Measurements from ENCODE around the gene SH3BP2.

The SH3BP2 gene

DNA sequence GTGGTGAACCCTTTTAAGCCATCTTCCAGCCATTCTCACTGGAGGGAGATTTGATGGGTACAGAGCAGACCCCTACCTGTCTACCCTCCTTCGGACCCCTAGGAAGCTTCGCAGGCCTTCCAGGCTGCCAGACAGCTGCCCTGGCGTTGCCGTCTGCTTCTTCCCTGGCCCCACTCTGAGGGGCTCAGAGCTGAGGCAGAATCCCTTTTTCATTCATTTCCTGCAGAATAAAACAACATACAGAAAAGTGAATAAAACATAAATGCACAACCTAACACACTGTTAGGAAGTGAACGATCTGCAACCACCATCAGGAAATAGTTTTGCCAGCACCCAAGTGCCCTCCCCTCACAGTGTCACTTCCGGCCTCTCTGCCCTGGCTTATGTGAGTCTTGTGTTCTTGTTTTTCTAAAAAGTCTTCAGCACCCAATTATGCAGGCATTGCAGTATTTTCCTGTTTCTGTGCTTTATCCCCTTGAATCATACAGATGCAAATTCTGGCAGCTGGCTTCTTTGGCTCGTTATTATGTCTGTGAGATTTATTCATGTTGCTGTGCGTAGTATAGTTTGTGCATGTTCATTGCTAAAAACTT lies 45.1 kb downstream of the SH3BP2 start:
- peak; percentile 74 for DNase-seq (ENCODE audit: low read depth)
- TF ChIP-seq, protein P1, sequence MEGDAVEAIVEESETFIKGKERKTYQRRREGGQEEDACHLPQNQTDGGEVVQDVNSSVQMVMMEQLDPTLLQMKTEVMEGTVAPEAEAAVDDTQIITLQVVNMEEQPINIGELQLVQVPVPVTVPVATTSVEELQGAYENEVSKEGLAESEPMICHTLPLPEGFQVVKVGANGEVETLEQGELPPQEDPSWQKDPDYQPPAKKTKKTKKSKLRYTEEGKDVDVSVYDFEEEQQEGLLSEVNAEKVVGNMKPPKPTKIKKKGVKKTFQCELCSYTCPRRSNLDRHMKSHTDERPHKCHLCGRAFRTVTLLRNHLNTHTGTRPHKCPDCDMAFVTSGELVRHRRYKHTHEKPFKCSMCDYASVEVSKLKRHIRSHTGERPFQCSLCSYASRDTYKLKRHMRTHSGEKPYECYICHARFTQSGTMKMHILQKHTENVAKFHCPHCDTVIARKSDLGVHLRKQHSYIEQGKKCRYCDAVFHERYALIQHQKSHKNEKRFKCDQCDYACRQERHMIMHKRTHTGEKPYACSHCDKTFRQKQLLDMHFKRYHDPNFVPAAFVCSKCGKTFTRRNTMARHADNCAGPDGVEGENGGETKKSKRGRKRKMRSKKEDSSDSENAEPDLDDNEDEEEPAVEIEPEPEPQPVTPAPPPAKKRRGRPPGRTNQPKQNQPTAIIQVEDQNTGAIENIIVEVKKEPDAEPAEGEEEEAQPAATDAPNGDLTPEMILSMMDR (IDR thresholded peaks at IDR 0.05; ENCODE audit: low read length, missing control alignments) = no peak
- H3K4me3 ChIP-seq (replicated peaks; ENCODE audit: low read depth, low read length) = peak overlapping the region; percentile 13

DNA sequence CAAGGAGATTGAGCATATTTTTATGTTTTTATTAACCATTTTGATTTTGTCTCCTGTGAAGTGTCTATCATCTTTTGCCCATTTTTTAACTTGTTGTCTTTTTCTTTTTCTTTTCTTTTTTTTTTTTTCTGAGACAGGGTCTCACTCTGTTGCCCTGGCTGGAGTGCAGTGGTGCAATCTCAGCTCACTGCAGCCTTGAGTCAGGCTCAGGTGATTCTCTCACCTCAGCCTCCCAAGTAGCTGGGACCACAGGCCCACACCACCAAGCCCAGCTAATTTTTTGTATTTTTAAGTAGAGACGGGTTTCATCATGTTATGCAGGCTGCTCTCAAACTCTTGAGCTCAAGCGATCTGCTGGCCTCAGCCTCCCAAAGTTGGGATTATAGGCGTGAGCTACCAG lies 46.2 kb downstream of the SH3BP2 start:
- TF ChIP-seq, protein P1 (IDR thresholded peaks at IDR 0.05; ENCODE audit: low read length, missing control alignments) = no peak
- H3K4me3 ChIP-seq (replicated peaks; ENCODE audit: low read depth, low read length) = no peak overlapping the region
- no peak for DNase-seq (ENCODE audit: low read depth)

DNA sequence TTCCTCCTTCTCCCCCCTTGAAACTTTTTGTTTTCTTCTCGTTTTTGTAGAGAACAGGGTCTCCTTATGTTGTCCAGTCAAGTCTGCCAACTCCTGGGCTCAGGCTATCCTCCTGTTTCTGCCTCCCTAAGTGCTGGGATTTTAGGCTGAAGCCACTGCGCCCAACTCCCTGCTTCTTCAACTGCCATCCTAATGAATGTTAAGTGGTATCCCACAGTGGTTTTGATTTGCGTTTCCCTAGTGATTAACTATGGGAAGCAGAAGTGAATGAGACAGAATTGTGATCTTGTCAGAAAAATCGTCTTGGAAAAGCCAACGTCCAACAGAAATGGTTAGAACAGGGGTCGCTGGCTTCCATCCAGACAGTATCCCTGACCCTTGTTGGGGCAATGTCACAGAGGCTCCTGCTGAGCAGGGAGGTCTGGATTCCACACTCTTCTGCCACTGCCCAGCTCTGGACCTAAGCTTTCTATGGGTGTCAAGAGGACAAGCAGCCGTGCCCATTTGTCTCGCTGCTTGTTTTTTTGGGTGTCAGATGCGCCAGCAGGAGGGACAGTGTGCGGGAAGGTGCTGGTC lies 49.9 kb downstream of the SH3BP2 start:
- TF ChIP-seq, protein P1 (IDR thresholded peaks at IDR 0.05; ENCODE audit: low read length, missing control alignments) = no peak
- H3K4me3 ChIP-seq (replicated peaks; ENCODE audit: low read depth, low read length) = peak overlapping the region; percentile 88
- DNase-seq (ENCODE audit: low read depth) = no peak

DNA sequence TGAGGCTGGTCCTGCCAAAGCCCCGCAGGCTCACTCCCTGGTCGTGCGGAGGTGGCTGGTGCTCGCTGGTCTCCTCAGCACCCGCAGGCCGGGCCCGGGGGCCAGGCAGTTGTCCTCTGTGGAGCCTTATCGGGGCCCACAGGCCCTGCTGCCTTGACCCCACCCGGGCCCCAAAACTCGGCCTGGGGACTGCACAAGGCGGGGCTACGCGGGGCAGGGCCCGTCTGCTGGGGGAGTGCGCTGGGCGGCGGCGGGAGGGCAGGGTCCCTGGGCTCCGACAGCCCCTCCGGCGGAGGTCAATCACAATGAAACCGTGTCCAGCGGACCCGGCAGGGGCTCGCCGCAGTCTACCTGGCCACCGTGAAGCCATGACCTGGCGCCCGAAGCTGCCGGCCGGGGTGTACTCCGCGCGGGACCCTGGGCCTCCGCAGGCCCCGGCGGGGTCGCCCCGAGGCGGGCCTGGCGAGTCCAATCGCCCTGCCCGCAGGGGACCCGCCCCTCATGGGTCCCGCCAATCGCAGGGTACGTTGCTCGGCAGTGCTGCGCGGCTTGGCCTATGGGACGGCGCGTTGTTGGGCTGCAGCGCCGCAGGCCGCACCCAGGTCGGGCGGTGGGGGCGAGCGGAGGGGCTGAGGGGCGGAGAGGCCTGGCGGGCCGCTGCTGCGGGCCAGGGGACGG lies 50.5 kb downstream of the SH3BP2 start, which contains the start of gene ADD1:
ADD1 (plus strand) TSS at position 582 of the 678 bp plus-strand sequence. CDS start 32,072 bp downstream, outside the sequence.
- peak within 1 kb of the TSS; percentile 88 for H3K4me3 ChIP-seq (replicated peaks; ENCODE audit: low read depth, low read length)

DNA sequence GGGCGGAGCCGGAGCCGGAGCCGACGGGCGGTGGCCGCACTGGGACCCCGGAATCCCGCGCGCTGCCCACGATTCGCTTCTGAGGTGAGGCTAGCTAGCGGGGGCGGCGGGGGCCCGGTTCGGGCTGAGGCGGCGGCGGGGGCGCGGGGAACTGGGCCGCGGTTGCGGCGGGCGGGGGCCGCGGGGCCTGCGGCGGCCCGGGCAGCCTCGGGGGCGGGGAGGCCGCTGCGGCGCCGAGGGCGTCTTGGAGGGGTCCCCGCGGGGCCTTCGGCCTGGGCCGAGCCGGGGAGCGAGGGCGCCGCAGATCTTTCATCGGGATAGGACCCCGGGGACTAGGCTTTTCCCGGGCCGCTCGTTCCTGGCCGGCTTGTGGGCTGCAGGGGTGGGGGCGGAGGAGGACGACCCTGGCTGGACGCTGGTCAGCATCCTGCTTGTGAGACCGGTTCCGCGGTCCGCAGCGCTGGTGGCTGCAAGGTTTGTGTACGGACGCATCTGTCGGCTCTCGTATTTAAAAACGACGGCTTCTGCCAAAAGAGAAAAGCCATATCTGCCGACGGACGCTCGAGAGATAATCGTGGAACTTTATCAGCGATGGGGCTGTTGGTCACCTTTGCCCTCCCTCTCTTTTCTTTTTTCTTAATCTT lies 51.2 kb downstream of the SH3BP2 start:
- peak; percentile 36 for DNase-seq (ENCODE audit: low read depth)
- TF ChIP-seq, protein P1 (IDR thresholded peaks at IDR 0.05; ENCODE audit: low read length, missing control alignments) = no peak

More for the DNA sequence above, 50.5 kb downstream of the SH3BP2 start, which contains the start of gene ADD1:
- TF ChIP-seq, protein P1 (IDR thresholded peaks at IDR 0.05; ENCODE audit: low read length, missing control alignments) = no peak
- DNase-seq (ENCODE audit: low read depth) = peak; percentile 94

DNA sequence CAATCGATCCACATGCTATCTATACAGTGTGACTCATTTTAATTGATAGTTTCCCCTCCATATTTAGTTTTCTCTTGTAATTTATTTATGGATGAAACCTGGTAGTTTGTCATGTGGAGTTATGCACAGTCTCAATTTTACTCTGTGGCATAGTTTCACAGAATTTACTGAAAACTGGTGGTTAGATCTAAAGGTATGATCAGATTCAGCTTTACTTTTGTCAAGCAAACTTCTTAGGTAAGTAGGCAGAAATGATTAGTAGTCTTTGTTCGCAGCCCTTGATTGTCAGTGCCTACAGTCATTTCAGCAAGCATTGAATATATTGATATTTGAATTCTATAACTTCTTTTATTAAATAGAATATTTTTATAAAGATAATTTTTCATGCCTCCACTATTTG lies 53.3 kb downstream of the SH3BP2 start:
- H3K4me3 ChIP-seq (replicated peaks; ENCODE audit: low read depth, low read length) = no peak overlapping the region
- TF ChIP-seq, protein P1 (IDR thresholded peaks at IDR 0.05; ENCODE audit: low read length, missing control alignments) = no peak
- DNase-seq (ENCODE audit: low read depth) = no peak

More for the DNA sequence above, 51.2 kb downstream of the SH3BP2 start:
- peak overlapping the region; percentile 88 for H3K4me3 ChIP-seq (replicated peaks; ENCODE audit: low read depth, low read length)
